Measurements from ENCODE around the gene CACNA2D1.
"Not testable (repeated sequence)": the region's sequence is repeated elsewhere in the genome, so short reads cannot be mapped to it uniquely, and the experiment has no call there.

Gene CACNA2D1

GRCh38 chr7:82049891-82050533 is 393.6 kb downstream of the CACNA2D1 start:
- peak; percentile 53 for DNase-seq (ENCODE audit: low read depth, low spot score)

GRCh38 chr7:82049442-82049841 is 394.1 kb downstream of the CACNA2D1 start:
- DNase-seq (ENCODE audit: low read depth, low spot score), result no peak

- no peak for DNase-seq (ENCODE audit: low read depth, low spot score)
Observed at GRCh38 chr7:82044497-82045080, 399.0 kb downstream of the CACNA2D1 start.

GRCh38 chr7:82039621-82040020 is 404.0 kb downstream of the CACNA2D1 start:
- no peak for DNase-seq (ENCODE audit: low read depth, low spot score)

GRCh38 chr7:82036146-82036886 is 407.3 kb downstream of the CACNA2D1 start:
- DNase-seq (ENCODE audit: low read depth, low spot score), result no peak

GRCh38 chr7:82035456-82035855 is 408.1 kb downstream of the CACNA2D1 start:
- DNase-seq (ENCODE audit: low read depth, low spot score), result no peak

- no peak for DNase-seq (ENCODE audit: low read depth, low spot score)
Observed at GRCh38 chr7:82032901-82033300, 410.7 kb downstream of the CACNA2D1 start.

- DNase-seq (ENCODE audit: low read depth, low spot score), result no peak
Observed at GRCh38 chr7:82029236-82029913, 414.2 kb downstream of the CACNA2D1 start.

- DNase-seq (ENCODE audit: low read depth, low spot score), result no peak
Observed at GRCh38 chr7:82028097-82028496, 415.5 kb downstream of the CACNA2D1 start.

GRCh38 chr7:82021713-82022112 is 421.9 kb downstream of the CACNA2D1 start:
- no peak for DNase-seq (ENCODE audit: low read depth, low spot score)

- DNase-seq (ENCODE audit: low read depth, low spot score), result no peak
Observed at GRCh38 chr7:82021036-82021435, 422.5 kb downstream of the CACNA2D1 start.

GRCh38 chr7:82019551-82020475 is 423.8 kb downstream of the CACNA2D1 start:
- no peak for DNase-seq (ENCODE audit: low read depth, low spot score)

GRCh38 chr7:82018226-82018625 is 425.4 kb downstream of the CACNA2D1 start:
- no peak for DNase-seq (ENCODE audit: low read depth, low spot score)

GRCh38 chr7:82017334-82017943 is 426.1 kb downstream of the CACNA2D1 start:
- no peak for DNase-seq (ENCODE audit: low read depth, low spot score)

GRCh38 chr7:82015751-82016150 is 427.8 kb downstream of the CACNA2D1 start:
- DNase-seq (ENCODE audit: low read depth, low spot score), result no peak

GRCh38 chr7:82014574-82014973 is 429.0 kb downstream of the CACNA2D1 start:
- not testable (repeated sequence) for DNase-seq (ENCODE audit: low read depth, low spot score)

- no peak for DNase-seq (ENCODE audit: low read depth, low spot score)
Observed at GRCh38 chr7:82012453-82012852, 431.1 kb downstream of the CACNA2D1 start.

GRCh38 chr7:82010416-82010815 is 433.2 kb downstream of the CACNA2D1 start:
- no peak for DNase-seq (ENCODE audit: low read depth, low spot score)

- DNase-seq (ENCODE audit: low read depth, low spot score), result no peak
Observed at GRCh38 chr7:82007315-82007714, 436.3 kb downstream of the CACNA2D1 start.

- no peak for DNase-seq (ENCODE audit: low read depth, low spot score)
Observed at GRCh38 chr7:82005056-82005455, 438.5 kb downstream of the CACNA2D1 start.

GRCh38 chr7:81993186-81993585 is 450.4 kb downstream of the CACNA2D1 start:
- no peak for DNase-seq (ENCODE audit: low read depth, low spot score)

Data from brain pericyte (primary cell).